ENCODE results near the gene EGFLAM. TPM values are rescaled to one million over a fixed set of nuclear protein-coding genes. Genes with fewer than 3 reads are reported as not detected.
A peak's percentile ranks its signal among the peaks of the same experiment; 100 is the strongest.

The EGFLAM gene
- total RNA-seq, 2 donors from 2014 or later = not detected

GRCh38 chr5:38376404-38376803, 118.0 kb downstream of the EGFLAM start:
- DNase-seq (no peak), ATAC-seq (no peak)
- no peaks in the 10 kb centered on the region for H3K9me3 ChIP-seq (ENCODE audit: control insufficient read depth, low read length, poor library complexity, severe bottlenecking)
- peaks cover 74% of the 10 kb centered on the region for H3K27me3 Mint-ChIP-seq
- no peak overlapping the region for H3K4me3 Mint-ChIP-seq
- H3K27ac Mint-ChIP-seq = no peak overlapping the region
- H3K36me3 Mint-ChIP-seq (ENCODE audit: low read depth) = peaks cover 7% of the 10 kb centered on the region
- peaks cover 10% of the 10 kb centered on the region for H3K4me1 Mint-ChIP-seq

GRCh38 chr5:38378579-38378978, 120.2 kb downstream of the EGFLAM start:
- Mint-ChIP-seq H3K4me1 (peaks cover 10% of the 10 kb centered on the region), H3K27me3 (peaks cover 77% of the 10 kb centered on the region), H3K27ac (no peak overlapping the region), H3K36me3 (ENCODE audit: low read depth) (peaks cover 7% of the 10 kb centered on the region), H3K4me3 (no peak overlapping the region)
- no peak for DNase-seq
- no peak for ATAC-seq
- no peaks in the 10 kb centered on the region for H3K9me3 ChIP-seq (ENCODE audit: control insufficient read depth, low read length, poor library complexity, severe bottlenecking)

- peaks cover 72% of the 10 kb centered on the region for H3K27me3 Mint-ChIP-seq
- H3K4me3 Mint-ChIP-seq = no peak overlapping the region
- H3K27ac Mint-ChIP-seq = no peak overlapping the region
- H3K36me3 Mint-ChIP-seq (ENCODE audit: low read depth) = peaks cover 7% of the 10 kb centered on the region
- no peak for ATAC-seq
- H3K9me3 ChIP-seq (ENCODE audit: control insufficient read depth, low read length, poor library complexity, severe bottlenecking) = no peaks in the 10 kb centered on the region
- DNase-seq = no peak
- peaks cover 10% of the 10 kb centered on the region for H3K4me1 Mint-ChIP-seq
Observed at GRCh38 chr5:38379350-38379937, 121.1 kb downstream of the EGFLAM start.

- Mint-ChIP-seq H3K27ac (no peak overlapping the region), H3K4me3 (no peak overlapping the region), H3K36me3 (ENCODE audit: low read depth) (peaks cover 7% of the 10 kb centered on the region), H3K27me3 (peaks cover 61% of the 10 kb centered on the region), H3K4me1 (peaks cover 10% of the 10 kb centered on the region)
- ATAC-seq = no peak
- no peaks in the 10 kb centered on the region for H3K9me3 ChIP-seq (ENCODE audit: control insufficient read depth, low read length, poor library complexity, severe bottlenecking)
- no peak for DNase-seq
Observed at GRCh38 chr5:38380537-38380936, 122.2 kb downstream of the EGFLAM start.

- H3K27me3 Mint-ChIP-seq = peaks cover 58% of the 10 kb centered on the region
- no peak overlapping the region for H3K4me3 Mint-ChIP-seq
- no peak for ATAC-seq
- peaks cover 9% of the 10 kb centered on the region for H3K4me1 Mint-ChIP-seq
- H3K9me3 ChIP-seq (ENCODE audit: control insufficient read depth, low read length, poor library complexity, severe bottlenecking) = no peaks in the 10 kb centered on the region
- peaks cover 7% of the 10 kb centered on the region for H3K36me3 Mint-ChIP-seq (ENCODE audit: low read depth)
- no peak for DNase-seq
- H3K27ac Mint-ChIP-seq = no peak overlapping the region
Observed at GRCh38 chr5:38381361-38381760, 123.0 kb downstream of the EGFLAM start.

GRCh38 chr5:38382898-38383297, 124.5 kb downstream of the EGFLAM start:
- H3K27me3 Mint-ChIP-seq = peaks cover 42% of the 10 kb centered on the region
- H3K27ac Mint-ChIP-seq = peak overlapping the region; percentile 34
- peaks cover 4% of the 10 kb centered on the region for H3K4me1 Mint-ChIP-seq
- DNase-seq (peak in 1 of 3 donors; percentile 7), ATAC-seq (peak; percentile 76)
- no peaks in the 10 kb centered on the region for H3K9me3 ChIP-seq (ENCODE audit: control insufficient read depth, low read length, poor library complexity, severe bottlenecking)
- H3K36me3 Mint-ChIP-seq (ENCODE audit: low read depth) = peaks cover 3% of the 10 kb centered on the region
- no peak overlapping the region for H3K4me3 Mint-ChIP-seq

GRCh38 chr5:38383701-38384100, 125.3 kb downstream of the EGFLAM start:
- DNase-seq (no peak), ATAC-seq (no peak)
- no peak overlapping the region for H3K27ac Mint-ChIP-seq
- peaks cover 3% of the 10 kb centered on the region for H3K36me3 Mint-ChIP-seq (ENCODE audit: low read depth)
- H3K4me3 Mint-ChIP-seq = no peak overlapping the region
- H3K27me3 Mint-ChIP-seq = peaks cover 34% of the 10 kb centered on the region
- peaks cover 4% of the 10 kb centered on the region for H3K4me1 Mint-ChIP-seq
- H3K9me3 ChIP-seq (ENCODE audit: control insufficient read depth, low read length, poor library complexity, severe bottlenecking) = no peaks in the 10 kb centered on the region

- DNase-seq (no peak), ATAC-seq (no peak)
- peaks cover 2% of the 10 kb centered on the region for H3K4me1 Mint-ChIP-seq
- no peak overlapping the region for H3K27ac Mint-ChIP-seq
- peaks cover 27% of the 10 kb centered on the region for H3K27me3 Mint-ChIP-seq
- H3K9me3 ChIP-seq (ENCODE audit: control insufficient read depth, low read length, poor library complexity, severe bottlenecking) = no peaks in the 10 kb centered on the region
- H3K4me3 Mint-ChIP-seq = no peak overlapping the region
- H3K36me3 Mint-ChIP-seq (ENCODE audit: low read depth) = no peaks in the 10 kb centered on the region
Observed at GRCh38 chr5:38384396-38384795, 126.0 kb downstream of the EGFLAM start.

GRCh38 chr5:38387161-38387560, 128.8 kb downstream of the EGFLAM start:
- no peaks in the 10 kb centered on the region for H3K9me3 ChIP-seq (ENCODE audit: control insufficient read depth, low read length, poor library complexity, severe bottlenecking)
- no peaks in the 10 kb centered on the region for H3K4me1 Mint-ChIP-seq
- H3K4me3 Mint-ChIP-seq = no peak overlapping the region
- no peak for DNase-seq
- peaks cover 13% of the 10 kb centered on the region for H3K27me3 Mint-ChIP-seq
- ATAC-seq = no peak
- H3K27ac Mint-ChIP-seq = no peak overlapping the region
- H3K36me3 Mint-ChIP-seq (ENCODE audit: low read depth) = no peaks in the 10 kb centered on the region

GRCh38 chr5:38393636-38394035, 135.3 kb downstream of the EGFLAM start:
- Mint-ChIP-seq H3K36me3 (ENCODE audit: low read depth) (peaks cover 4% of the 10 kb centered on the region), H3K4me3 (no peak overlapping the region), H3K27ac (no peak overlapping the region), H3K4me1 (no peaks in the 10 kb centered on the region), H3K27me3 (peaks cover 48% of the 10 kb centered on the region)
- H3K9me3 ChIP-seq (ENCODE audit: control insufficient read depth, low read length, poor library complexity, severe bottlenecking) = no peaks in the 10 kb centered on the region
- DNase-seq (no peak), ATAC-seq (no peak)

- peaks cover 4% of the 10 kb centered on the region for H3K36me3 Mint-ChIP-seq (ENCODE audit: low read depth)
- no peak overlapping the region for H3K27ac Mint-ChIP-seq
- no peaks in the 10 kb centered on the region for H3K9me3 ChIP-seq (ENCODE audit: control insufficient read depth, low read length, poor library complexity, severe bottlenecking)
- H3K4me1 Mint-ChIP-seq = no peaks in the 10 kb centered on the region
- DNase-seq (no peak), ATAC-seq (no peak)
- peaks cover 70% of the 10 kb centered on the region for H3K27me3 Mint-ChIP-seq
- no peak overlapping the region for H3K4me3 Mint-ChIP-seq
Observed at GRCh38 chr5:38396766-38397165, 138.4 kb downstream of the EGFLAM start.

- no peaks in the 10 kb centered on the region for H3K9me3 ChIP-seq (ENCODE audit: control insufficient read depth, low read length, poor library complexity, severe bottlenecking)
- DNase-seq (no peak), ATAC-seq (no peak)
- Mint-ChIP-seq H3K4me3 (no peak overlapping the region), H3K27me3 (peaks cover 83% of the 10 kb centered on the region), H3K4me1 (peaks cover 3% of the 10 kb centered on the region), H3K36me3 (ENCODE audit: low read depth) (peaks cover 4% of the 10 kb centered on the region), H3K27ac (no peak overlapping the region)
Observed at GRCh38 chr5:38400365-38400764, 142.0 kb downstream of the EGFLAM start.

GRCh38 chr5:38401145-38401544, 142.8 kb downstream of the EGFLAM start:
- H3K4me3 Mint-ChIP-seq = no peak overlapping the region
- H3K4me1 Mint-ChIP-seq = peaks cover 3% of the 10 kb centered on the region
- ATAC-seq (no peak), DNase-seq (no peak)
- H3K27ac Mint-ChIP-seq = no peak overlapping the region
- H3K27me3 Mint-ChIP-seq = peaks cover 80% of the 10 kb centered on the region
- no peaks in the 10 kb centered on the region for H3K36me3 Mint-ChIP-seq (ENCODE audit: low read depth)
- no peaks in the 10 kb centered on the region for H3K9me3 ChIP-seq (ENCODE audit: control insufficient read depth, low read length, poor library complexity, severe bottlenecking)

GRCh38 chr5:38403406-38403805, 145.0 kb downstream of the EGFLAM start:
- Mint-ChIP-seq H3K27ac (no peak overlapping the region), H3K4me1 (peaks cover 3% of the 10 kb centered on the region), H3K4me3 (no peak overlapping the region), H3K36me3 (ENCODE audit: low read depth) (no peaks in the 10 kb centered on the region), H3K27me3 (peaks cover 72% of the 10 kb centered on the region)
- H3K9me3 ChIP-seq (ENCODE audit: control insufficient read depth, low read length, poor library complexity, severe bottlenecking) = no peaks in the 10 kb centered on the region
- DNase-seq (no peak), ATAC-seq (no peak)

Data from T-helper 17 cell (primary cell).